B cell (primary cell): ENCODE measurements around the gene TUBB2A. TPM values are rescaled to one million over a fixed set of nuclear protein-coding genes. Genes with fewer than 3 reads are reported as not detected.

Experiments
- ATAC-seq: fragments of 200-7000 bp; cut with Tn5 transposase; one replicate; pipeline ENCODE4 v1.10.0; 2021; ENCODE audit warnings: low read depth, mild to moderate bottlenecking, moderate number of reproducible peaks, moderate library complexity
- CTCF ChIA-PET: fragments of 350-600 bp; sonication (Branson Sonifier 250); formaldehyde crosslinking; loops from one replicate; lab custom pipeline; 2021; ENCODE audit warnings: antibody characterized with exemption, inconsistent platforms; lab: Charles Lee
- POLR2A ChIA-PET: fragments of 350-600 bp; sonication (Branson Sonifier 250); formaldehyde crosslinking; loops from one replicate; lab custom pipeline; 2021; ENCODE audit warnings: antibody characterized with exemption; lab: Charles Lee
- DNase-seq: peaks from one replicate; pipeline ENCODE4 v3.0.0; 2013
- H2AFZ ChIP-seq: 2 replicates; pipeline ENCODE4 v1.6.1; 2012; ENCODE audit warnings: mild to moderate bottlenecking, low read depth, low read length; ENCODE audit not compliant: insufficient read depth, poor library complexity, severe bottlenecking
- H3K27ac ChIP-seq, 2 donors: 1 replicate in 1 of 2; 2 replicates in 1 of 2; pipeline ENCODE4 v1.5.1; 2012 to 2013; ENCODE audit warnings: low read length in 2 of 2, mild to moderate bottlenecking in 2 of 2, moderate library complexity in 1 of 2
- H3K27me3 ChIP-seq, 4 experiments: fragments of 200-600 bp in 1 of 4; sonication (generic) in 1 of 4; replicated peaks in 1 of 4; 1 replicate in 2 of 4; 2 replicates in 2 of 4; pipeline versions ENCODE4 v1.6.1 to v1.7.0; 2013 to 2016; ENCODE audit warnings: low read length in 3 of 4, mild to moderate bottlenecking in 2 of 4, mixed read lengths in 1 of 4, moderate library complexity in 1 of 4; ENCODE audit not compliant: insufficient read depth in 4 of 4, control insufficient read depth in 3 of 4; ENCODE audit errors: control extremely low read depth in 1 of 4
- H3K36me3 ChIP-seq, 2 experiments: replicated peaks in 1 of 2; 1 replicate in 1 of 2; 2 replicates in 1 of 2; pipeline versions ENCODE4 v1.6.1 to v1.7.1; 2013; ENCODE audit warnings: low read length in 1 of 2; ENCODE audit not compliant: insufficient read depth in 2 of 2, control insufficient read depth in 1 of 2; ENCODE audit errors: control extremely low read depth in 1 of 2, extremely low read depth in 1 of 2
- H3K4me1 ChIP-seq, 2 donors: fragments of 200-600 bp in 1 of 2; sonication (generic) in 1 of 2; 1 replicate in 1 of 2; 2 replicates in 1 of 2; pipeline versions ENCODE4 v1.5.1 to v1.6.1; 2013 to 2017; ENCODE audit warnings: low read length in 2 of 2; ENCODE audit not compliant: control insufficient read depth in 2 of 2, insufficient read depth in 2 of 2
- H3K4me2 ChIP-seq: replicated peaks from 2 replicates; pipeline ENCODE3; 2012; ENCODE audit warnings: mild to moderate bottlenecking, low read depth, low read length; ENCODE audit not compliant: poor library complexity, severe bottlenecking
- H3K4me3 ChIP-seq, 5 experiments: fragments of 200-600 bp in 1 of 5; sonication (generic) in 1 of 5; 1 replicate in 3 of 5; 2 replicates in 2 of 5; pipeline versions ENCODE4 v1.5.1 to v1.7.0; 2011 to 2016; ENCODE audit warnings: low read length in 4 of 5, mild to moderate bottlenecking in 4 of 5, low read depth in 2 of 5, control low read depth in 1 of 5, moderate library complexity in 1 of 5; ENCODE audit not compliant: insufficient read depth in 1 of 5; ENCODE audit errors: control extremely low read depth in 1 of 5, extremely low read depth in 1 of 5
- H3K79me2 ChIP-seq: fragments of 200-600 bp; sonication (generic); one replicate; pipeline ENCODE4 v1.6.0; 2016; ENCODE audit warnings: low read length; ENCODE audit not compliant: control insufficient read depth, insufficient read depth
- H3K9ac ChIP-seq: fragments of 200-600 bp; sonication (generic); 2 replicates; pipeline ENCODE4 v1.6.1; 2017; ENCODE audit warnings: mild to moderate bottlenecking, low read length, moderate library complexity
- H3K9me3 ChIP-seq, 3 donors: one replicate each; pipeline versions ENCODE4 v1.6.1 to v1.7.1; 2013; ENCODE audit warnings: low read length in 2 of 3; ENCODE audit not compliant: control insufficient read depth in 2 of 3, insufficient read depth in 1 of 3; ENCODE audit errors: control extremely low read depth in 1 of 3
- H4K20me1 ChIP-seq: 2 replicates; pipeline ENCODE4 v1.6.0; 2012; ENCODE audit warnings: mild to moderate bottlenecking, low read length; ENCODE audit not compliant: insufficient read depth, control insufficient read depth, poor library complexity, severe bottlenecking
- H3K27ac Mint-ChIP-seq: one replicate; pipeline ENCODE4 v1.8.0; 2021; ENCODE audit warnings: mixed read lengths
- H3K27me3 Mint-ChIP-seq: one replicate; pipeline ENCODE4 v1.8.0; 2021; ENCODE audit warnings: mixed read lengths
- H3K4me1 Mint-ChIP-seq: one replicate; pipeline ENCODE4 v1.8.0; 2021; ENCODE audit warnings: mixed read lengths
- H3K4me3 Mint-ChIP-seq: one replicate; pipeline ENCODE4 v1.8.0; 2021; ENCODE audit warnings: mixed read lengths
- H3K9me3 Mint-ChIP-seq: one replicate; pipeline ENCODE4 v1.8.0; 2022; ENCODE audit warnings: mixed read lengths; ENCODE audit not compliant: insufficient read depth
- EZH2 ChIP-seq: IDR thresholded peaks from 2 replicates; pipeline ENCODE4 v1.6.1; 2012; ENCODE audit warnings: borderline replicate concordance, low read depth, mild to moderate bottlenecking, moderate library complexity, low read length; ENCODE audit not compliant: insufficient read depth, poor library complexity, severe bottlenecking
- WGBS: methylation state at CpG from one replicate; pipeline ENCODE4 v1.1.5; 2013; ENCODE audit warnings: missing lambda C conversion rate; ENCODE audit not compliant: insufficient coverage; 5-methylcytosine and 5-hydroxymethylcytosine counted together
- intact Hi-C: fragments of 100-400 bp; cut with micrococcal nuclease; formaldehyde crosslinking; loops from one replicate; pipeline ENCODE4 v1.10.0; 2022
- polyA plus RNA-seq: library from polyadenylated mRNA; depleted of rRNA; stranded (reverse); fragments of >200 nt; gene quantifications from 2 replicates; pipeline ENCODE4 v1.2.3, GENCODE V29; 2012
- total RNA-seq, 2 donors: library from RNA; stranded (reverse); fragments of 120-200 nt in 1 of 2; gene quantifications; 1 replicate in 1 of 2; 2 replicates in 1 of 2; pipeline versions ENCODE4 v1.2.3 to v1.2.4, GENCODE V29; 2013 to 2022
- TF ChIP-seq, protein P1 (sequence below): fragments of 200-600 bp; IDR thresholded peaks from one replicate; pipeline ENCODE4 v1.8.0; 2022; ENCODE audit warnings: antibody characterized with exemption, mild to moderate bottlenecking

The TUBB2A gene
- total and polyA plus RNA-seq, 2 donors (not counting 1 experiment from before 2014, with no cell fraction given) = 4.2 to 146 TPM

DNA sequence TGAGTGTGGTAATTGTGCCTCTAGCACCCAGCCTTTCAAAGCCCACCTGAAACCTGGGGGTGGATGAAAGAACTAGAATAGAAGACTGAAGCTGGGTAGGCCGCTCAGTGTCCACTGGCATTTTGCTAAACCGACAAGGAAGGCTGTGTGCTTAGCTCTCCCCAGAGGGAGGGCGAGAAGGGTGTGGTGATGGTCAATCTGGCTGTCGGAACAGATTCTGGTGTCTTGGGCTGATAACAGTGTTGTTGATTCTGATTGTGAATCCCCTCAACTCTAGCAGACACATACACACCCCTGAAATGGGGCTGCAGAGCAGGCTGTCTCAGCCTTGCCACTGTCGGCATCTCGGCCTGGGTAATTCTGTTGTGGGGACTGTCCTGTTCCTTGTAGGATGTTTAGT is 43.0 kb downstream of the TUBB2A start:
- Histone ChIP-seq H2AFZ (no peak overlapping the region), H3K4me1 (peaks cover 10 to 11% of the 10 kb centered on the region in 2 donors), H3K27me3 (no peaks in the 10 kb centered on the region), H3K4me3 (no peak overlapping the region), H3K4me2 (no peak overlapping the region), H3K9ac (no peak overlapping the region), H3K79me2 (peaks cover 6% of the 10 kb centered on the region), H3K9me3 (no peaks in the 10 kb centered on the region), H3K27ac (no peak overlapping the region), H3K36me3 (peaks cover 0 to 43% of the 10 kb centered on the region in 2 experiments), H4K20me1 (no peaks in the 10 kb centered on the region)
- Mint-ChIP-seq H3K4me1 (peaks cover 15% of the 10 kb centered on the region), H3K27ac (no peak overlapping the region), H3K27me3 (no peaks in the 10 kb centered on the region), H3K4me3 (no peak overlapping the region), H3K9me3 (no peaks in the 10 kb centered on the region)
- CTCF ChIA-PET = no interaction called here
- POLR2A ChIA-PET = no interaction called here
- intact Hi-C loops = no loop called here
- TF ChIP-seq EZH2 = no peak
- TF ChIP-seq, protein P1, sequence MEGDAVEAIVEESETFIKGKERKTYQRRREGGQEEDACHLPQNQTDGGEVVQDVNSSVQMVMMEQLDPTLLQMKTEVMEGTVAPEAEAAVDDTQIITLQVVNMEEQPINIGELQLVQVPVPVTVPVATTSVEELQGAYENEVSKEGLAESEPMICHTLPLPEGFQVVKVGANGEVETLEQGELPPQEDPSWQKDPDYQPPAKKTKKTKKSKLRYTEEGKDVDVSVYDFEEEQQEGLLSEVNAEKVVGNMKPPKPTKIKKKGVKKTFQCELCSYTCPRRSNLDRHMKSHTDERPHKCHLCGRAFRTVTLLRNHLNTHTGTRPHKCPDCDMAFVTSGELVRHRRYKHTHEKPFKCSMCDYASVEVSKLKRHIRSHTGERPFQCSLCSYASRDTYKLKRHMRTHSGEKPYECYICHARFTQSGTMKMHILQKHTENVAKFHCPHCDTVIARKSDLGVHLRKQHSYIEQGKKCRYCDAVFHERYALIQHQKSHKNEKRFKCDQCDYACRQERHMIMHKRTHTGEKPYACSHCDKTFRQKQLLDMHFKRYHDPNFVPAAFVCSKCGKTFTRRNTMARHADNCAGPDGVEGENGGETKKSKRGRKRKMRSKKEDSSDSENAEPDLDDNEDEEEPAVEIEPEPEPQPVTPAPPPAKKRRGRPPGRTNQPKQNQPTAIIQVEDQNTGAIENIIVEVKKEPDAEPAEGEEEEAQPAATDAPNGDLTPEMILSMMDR = no peak
- DNase-seq (no peak), ATAC-seq (no peak)
- WGBS = 100% methylated on average over 2 of the region's 6 CpGs

GRCh38 chr6:3109761-3110160 is 47.6 kb downstream of the TUBB2A start:
- POLR2A ChIA-PET = no interaction called here
- TF ChIP-seq EZH2 = no peak
- TF ChIP-seq, protein P1 = no peak
- Histone ChIP-seq H3K9me3 (no peaks in the 10 kb centered on the region), H3K27ac (no peak overlapping the region), H3K4me2 (no peak overlapping the region), H3K9ac (no peak overlapping the region), H4K20me1 (peaks cover 3% of the 10 kb centered on the region), H3K27me3 (no peaks in the 10 kb centered on the region), H3K36me3 (peaks cover 0 to 66% of the 10 kb centered on the region in 2 experiments), H3K4me1 (no peaks in the 10 kb centered on the region), H3K79me2 (no peaks in the 10 kb centered on the region), H3K4me3 (no peak overlapping the region), H2AFZ (no peak overlapping the region)
- 100% methylated on average over 1 of the region's 3 CpGs for WGBS
- ATAC-seq = no peak
- H3K27ac Mint-ChIP-seq = no peak overlapping the region
- no peaks in the 10 kb centered on the region for H3K27me3 Mint-ChIP-seq
- no peaks in the 10 kb centered on the region for H3K9me3 Mint-ChIP-seq
- no peak for DNase-seq
- intact Hi-C loops = no loop called here
- CTCF ChIA-PET = interaction anchor here (0.7 kb wide), 2 partner anchors 623 to 1086 kb away, joined by 3 to 4 read pairs; no protein-coding TSS in a partner anchor
- no peaks in the 10 kb centered on the region for H3K4me1 Mint-ChIP-seq
- H3K4me3 Mint-ChIP-seq = no peak overlapping the region
